ENCODE measurements around the gene CDYL2.

GRCh38 chr16:80846680-80847079 is 42.3 kb upstream of the CDYL2 start:
- TF ChIP-seq CTCF (conservative IDR thresholded peaks at IDR 0.05 in 1 of 2, IDR thresholded peaks at IDR 0.05 in 1 of 2; ENCODE audit: extremely low read depth in 1 of 2, insufficient read depth in 1 of 2, low read depth in 1 of 2, low read length in 2 of 2) (no peak), EZH2 (IDR thresholded peaks at IDR 0.05; ENCODE audit: borderline replicate concordance, low read length) (no peak)
